Thoracic aorta (tissue), 2 donors: ENCODE data around the gene INPP5A. TPM values are rescaled to one million over a fixed set of nuclear protein-coding genes. Genes with fewer than 3 reads are reported as not detected.

Experiments used
- ATAC-seq: fragments of 150-250 bp; one replicate; pipeline ENCODE4 v1.8.0; 2017; ENCODE audit warnings: low read depth; ENCODE audit not compliant: insufficient number of reproducible peaks, low FRiP score
- DNase-seq: peaks from one replicate; pipeline ENCODE4 v3.0.0-alpha.2; 2020; ENCODE audit warnings: low spot score
- H3K27ac ChIP-seq, 2 donors: fragments of 200-600 bp; sonication (generic); 1 replicate in 1 of 2; 2 replicates in 1 of 2; pipeline ENCODE4 v1.5.1; 2016; ENCODE audit warnings: mild to moderate bottlenecking in 2 of 2, moderate library complexity in 2 of 2
- H3K27me3 ChIP-seq: fragments of 200-600 bp; sonication (generic); replicated peaks from 2 replicates; pipeline ENCODE4 v1.6.0; 2016; ENCODE audit warnings: mild to moderate bottlenecking; ENCODE audit not compliant: insufficient read depth
- H3K36me3 ChIP-seq: fragments of 200-600 bp; sonication (generic); one replicate; pipeline ENCODE4 v1.5.1; 2016
- H3K4me1 ChIP-seq, 2 donors: fragments of 200-600 bp; sonication (generic); 1 replicate in 1 of 2; 2 replicates in 1 of 2; pipeline versions ENCODE4 v1.5.1 to v1.6.0; 2016; ENCODE audit warnings: low read depth in 2 of 2, mild to moderate bottlenecking in 1 of 2; ENCODE audit not compliant: control insufficient read depth in 1 of 2
- H3K4me3 ChIP-seq: fragments of 200-600 bp; sonication (generic); 2 replicates; pipeline ENCODE4 v1.5.1; 2016; ENCODE audit warnings: mild to moderate bottlenecking
- H3K9me3 ChIP-seq: fragments of 200-600 bp; sonication (generic); 2 replicates; pipeline ENCODE4 v1.5.1; 2016
- CTCF ChIP-seq: fragments of 200-600 bp; sonication (generic); IDR thresholded peaks from one replicate; pipeline ENCODE4 v1.5.1; 2019; ENCODE audit warnings: antibody characterized with exemption
- total RNA-seq, 2 donors: library from RNA; depleted of rRNA; stranded (reverse); fragments of >200 nt; gene quantifications; one replicate each; pipeline versions ENCODE4 v1.1.0 to v1.2.3, GENCODE V29; 2016

Gene INPP5A
- total RNA-seq, 2 donors from 2014 or later: 120 to 142 TPM

GRCh38 chr10:132616170-132616995, 78.8 kb downstream of the INPP5A start:
- no peaks in the 10 kb centered on the region for H3K36me3 ChIP-seq
- ATAC-seq: no peak
- H3K4me1 ChIP-seq: peaks cover 5 to 27% of the 10 kb centered on the region in 2 donors
- no peak for DNase-seq
- H3K27ac ChIP-seq: no peak overlapping the region
- no peak for TF ChIP-seq CTCF
- H3K9me3 ChIP-seq: peaks cover 7% of the 10 kb centered on the region
- H3K4me3 ChIP-seq: no peak overlapping the region
- H3K27me3 ChIP-seq: no peaks in the 10 kb centered on the region

DNA sequence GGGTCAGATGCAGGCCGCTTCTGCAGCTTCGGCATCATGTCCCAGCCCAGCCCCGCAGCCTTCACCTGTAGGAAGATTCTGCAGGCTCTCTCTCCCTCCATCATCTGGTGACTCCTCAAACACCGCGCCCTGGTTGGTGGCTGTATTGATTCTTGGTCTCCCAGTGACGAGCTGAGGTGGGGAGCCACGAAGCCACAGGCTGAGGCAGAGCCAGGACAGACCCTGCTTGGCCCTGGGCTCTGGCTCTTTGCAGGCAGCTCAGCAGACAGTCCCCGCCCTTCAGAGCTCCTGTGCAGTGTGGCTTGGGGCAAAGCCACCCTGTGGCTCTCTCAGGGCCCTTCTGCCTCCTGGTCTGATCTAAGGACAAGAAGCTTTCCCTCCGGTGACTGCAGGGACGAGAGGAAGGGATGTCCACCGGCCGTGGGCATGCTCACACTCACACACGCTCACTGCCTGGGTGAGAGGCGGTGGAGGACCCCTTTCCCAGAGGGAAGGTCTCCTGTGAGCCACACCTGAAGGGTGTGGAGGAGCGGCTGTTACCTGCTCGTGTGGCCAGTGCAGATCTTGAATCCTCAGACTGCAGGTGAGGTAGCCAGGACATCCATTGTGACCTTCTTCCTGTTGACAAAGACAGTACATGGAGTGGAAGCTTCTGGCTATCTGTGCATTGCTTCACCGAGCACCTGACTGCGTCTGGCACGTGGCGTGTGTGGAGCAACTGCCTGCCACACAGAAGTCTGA, 79.6 kb downstream of the INPP5A start:
- ATAC-seq (no peak), DNase-seq (no peak)
- Histone ChIP-seq H3K27ac (no peak overlapping the region), H3K36me3 (no peaks in the 10 kb centered on the region), H3K4me3 (no peak overlapping the region), H3K4me1 (peaks cover 5 to 23% of the 10 kb centered on the region in 2 donors), H3K27me3 (no peaks in the 10 kb centered on the region), H3K9me3 (peaks cover 7% of the 10 kb centered on the region)
- no peak for TF ChIP-seq CTCF

GRCh38 chr10:132617737-132618052, 80.1 kb downstream of the INPP5A start:
- no peak for TF ChIP-seq CTCF
- Histone ChIP-seq H3K36me3 (no peaks in the 10 kb centered on the region), H3K27ac (no peak overlapping the region), H3K9me3 (peaks cover 7% of the 10 kb centered on the region), H3K27me3 (no peaks in the 10 kb centered on the region), H3K4me1 (peaks cover under 1 to 18% of the 10 kb centered on the region in 2 donors), H3K4me3 (no peak overlapping the region)
- ATAC-seq (no peak), DNase-seq (no peak)

DNA sequence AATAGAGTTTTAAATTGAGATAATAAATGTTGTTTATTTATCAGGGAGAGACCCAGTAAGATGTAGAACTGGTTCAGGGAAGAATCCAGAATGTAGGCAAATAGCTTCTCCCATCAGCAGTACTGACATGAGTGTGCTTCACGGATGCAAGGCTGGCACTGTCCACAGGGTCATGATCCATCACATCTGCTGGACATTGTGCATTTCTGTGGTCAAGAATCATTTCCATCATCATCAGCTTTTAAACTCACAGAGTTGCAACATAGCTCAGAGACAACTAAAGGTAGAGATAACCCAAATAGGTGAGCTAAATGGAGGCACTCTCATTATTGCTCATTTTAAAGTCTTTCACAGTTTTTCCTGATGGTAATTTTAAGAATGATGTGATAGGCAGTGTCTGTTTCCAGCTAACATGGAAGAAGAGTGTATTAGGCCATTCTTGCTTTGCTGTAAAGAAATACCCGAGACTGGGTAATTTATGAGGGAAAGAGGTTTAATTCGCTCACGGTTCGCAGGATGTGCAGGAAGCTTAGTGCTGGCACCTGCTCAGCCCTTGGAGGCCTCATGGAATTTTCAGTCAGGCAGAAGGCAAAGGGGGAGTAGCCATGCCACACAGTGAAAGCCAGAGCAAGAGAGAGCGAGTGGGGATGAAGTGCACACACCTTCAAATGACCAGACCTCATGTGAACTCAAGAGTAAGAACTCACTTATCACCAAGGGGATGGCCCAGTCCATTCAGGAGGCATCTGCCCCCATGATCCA, 80.8 kb downstream of the INPP5A start:
- Histone ChIP-seq H3K9me3 (peaks cover 7% of the 10 kb centered on the region), H3K27me3 (no peaks in the 10 kb centered on the region)
- ATAC-seq: no peak

More for the DNA sequence above, 80.8 kb downstream of the INPP5A start:
- Histone ChIP-seq H3K36me3 (no peaks in the 10 kb centered on the region), H3K27ac (no peak overlapping the region), H3K4me1 (peaks cover 0 to 12% of the 10 kb centered on the region in 2 donors), H3K4me3 (no peak overlapping the region)
- DNase-seq: no peak
- no peak for TF ChIP-seq CTCF
